Chondrocyte (in vitro differentiated cells): ENCODE results near the gene SLC22A14. TPM values are rescaled to one million over a fixed set of nuclear protein-coding genes. Genes with fewer than 3 reads are reported as not detected.

Experiments used
- DNase-seq: peaks from one replicate; pipeline ENCODE4 v3.0.0; 2021; ENCODE audit warnings: mixed read lengths, low spot score
- H3K27ac Mint-ChIP-seq: one replicate; pipeline ENCODE4 v1.8.0; 2021; ENCODE audit warnings: mild to moderate bottlenecking, moderate library complexity, mixed read lengths; ENCODE audit not compliant: unreplicated experiment
- H3K27me3 Mint-ChIP-seq: 2 replicates; pipeline ENCODE4 v1.8.0; 2021; ENCODE audit warnings: low read depth, mixed read lengths
- H3K36me3 Mint-ChIP-seq: 2 replicates; pipeline ENCODE4 v1.8.0; 2021; ENCODE audit warnings: low read depth, mixed read lengths
- H3K4me1 Mint-ChIP-seq: 2 replicates; pipeline ENCODE4 v1.8.0; 2021; ENCODE audit warnings: low read depth, mild to moderate bottlenecking, mixed read lengths
- H3K4me3 Mint-ChIP-seq: one replicate; pipeline ENCODE4 v1.8.0; 2021; ENCODE audit warnings: mild to moderate bottlenecking, moderate library complexity, mixed read lengths; ENCODE audit not compliant: unreplicated experiment
- H3K9me3 Mint-ChIP-seq: 2 replicates; pipeline ENCODE4 v1.8.0; 2021; ENCODE audit warnings: low read depth, mixed read lengths
- CTCF ChIP-seq: fragments of 200-600 bp; sonication (generic); IDR thresholded peaks from 2 replicates; pipeline ENCODE4 v1.5.0; 2021; ENCODE audit warnings: antibody characterized with exemption, mild to moderate bottlenecking, moderate library complexity
- total RNA-seq: library from RNA; stranded (reverse); gene quantifications from 3 replicates; pipeline ENCODE4 v1.2.1, GENCODE V29; 2021

Gene SLC22A14
- total RNA-seq, 1 donor from 2014 or later = 0.75 TPM

GRCh38 chr3:38276081-38276916 lies 5.8 kb upstream of the SLC22A14 start:
- H3K36me3 Mint-ChIP-seq = peaks cover 29% of the 10 kb centered on the region
- no peak overlapping the region for H3K4me3 Mint-ChIP-seq
- H3K4me1 Mint-ChIP-seq = no peaks in the 10 kb centered on the region
- H3K27ac Mint-ChIP-seq = no peak overlapping the region
- DNase-seq = no peak
- H3K27me3 Mint-ChIP-seq = no peaks in the 10 kb centered on the region
- no peaks in the 10 kb centered on the region for H3K9me3 Mint-ChIP-seq
- no peak for TF ChIP-seq CTCF

GRCh38 chr3:38276917-38277630 lies 5.0 kb upstream of the SLC22A14 start:
- H3K27ac Mint-ChIP-seq = no peak overlapping the region
- no peak for TF ChIP-seq CTCF
- H3K27me3 Mint-ChIP-seq = no peaks in the 10 kb centered on the region
- no peak overlapping the region for H3K4me3 Mint-ChIP-seq
- H3K36me3 Mint-ChIP-seq = peaks cover 33% of the 10 kb centered on the region
- no peak for DNase-seq
- H3K4me1 Mint-ChIP-seq = no peaks in the 10 kb centered on the region
- no peaks in the 10 kb centered on the region for H3K9me3 Mint-ChIP-seq

GRCh38 chr3:38278841-38279240 lies 3.3 kb upstream of the SLC22A14 start:
- Mint-ChIP-seq H3K27me3 (no peaks in the 10 kb centered on the region), H3K4me3 (no peak overlapping the region), H3K27ac (no peak overlapping the region), H3K36me3 (peaks cover 33% of the 10 kb centered on the region), H3K4me1 (no peaks in the 10 kb centered on the region), H3K9me3 (no peaks in the 10 kb centered on the region)
- no peak for TF ChIP-seq CTCF
- no peak for DNase-seq

GRCh38 chr3:38283810-38284755 lies 2.0 kb downstream of the SLC22A14 start:
- H3K36me3 Mint-ChIP-seq = peaks cover 17% of the 10 kb centered on the region
- no peak for TF ChIP-seq CTCF
- H3K4me1 Mint-ChIP-seq = no peaks in the 10 kb centered on the region
- no peak overlapping the region for H3K27ac Mint-ChIP-seq
- no peak for DNase-seq
- H3K9me3 Mint-ChIP-seq = no peaks in the 10 kb centered on the region
- H3K4me3 Mint-ChIP-seq = no peak overlapping the region
- no peaks in the 10 kb centered on the region for H3K27me3 Mint-ChIP-seq

GRCh38 chr3:38284756-38285150 lies 2.7 kb downstream of the SLC22A14 start:
- Mint-ChIP-seq H3K36me3 (peaks cover 15% of the 10 kb centered on the region), H3K27ac (no peak overlapping the region)

More at GRCh38 chr3:38284756-38285150, 2.7 kb downstream of the SLC22A14 start:
- TF ChIP-seq CTCF = no peak
- no peak overlapping the region for H3K4me3 Mint-ChIP-seq
- H3K9me3 Mint-ChIP-seq = no peaks in the 10 kb centered on the region
- no peak for DNase-seq
- no peaks in the 10 kb centered on the region for H3K4me1 Mint-ChIP-seq
- H3K27me3 Mint-ChIP-seq = no peaks in the 10 kb centered on the region
